ENCODE data around the gene RPS27L. TPM values are rescaled to one million over a fixed set of nuclear protein-coding genes. Genes with fewer than 3 reads are reported as not detected.
A peak's percentile ranks its signal among the peaks of the same experiment; 100 is the strongest.

Gene RPS27L
- total and polyA plus RNA-seq, 9 of the 15 experiments (the other 6 are each of a cell fraction or from before 2014, with no cell fraction given) = 72.2 to 382 (median 116) TPM

DNA sequence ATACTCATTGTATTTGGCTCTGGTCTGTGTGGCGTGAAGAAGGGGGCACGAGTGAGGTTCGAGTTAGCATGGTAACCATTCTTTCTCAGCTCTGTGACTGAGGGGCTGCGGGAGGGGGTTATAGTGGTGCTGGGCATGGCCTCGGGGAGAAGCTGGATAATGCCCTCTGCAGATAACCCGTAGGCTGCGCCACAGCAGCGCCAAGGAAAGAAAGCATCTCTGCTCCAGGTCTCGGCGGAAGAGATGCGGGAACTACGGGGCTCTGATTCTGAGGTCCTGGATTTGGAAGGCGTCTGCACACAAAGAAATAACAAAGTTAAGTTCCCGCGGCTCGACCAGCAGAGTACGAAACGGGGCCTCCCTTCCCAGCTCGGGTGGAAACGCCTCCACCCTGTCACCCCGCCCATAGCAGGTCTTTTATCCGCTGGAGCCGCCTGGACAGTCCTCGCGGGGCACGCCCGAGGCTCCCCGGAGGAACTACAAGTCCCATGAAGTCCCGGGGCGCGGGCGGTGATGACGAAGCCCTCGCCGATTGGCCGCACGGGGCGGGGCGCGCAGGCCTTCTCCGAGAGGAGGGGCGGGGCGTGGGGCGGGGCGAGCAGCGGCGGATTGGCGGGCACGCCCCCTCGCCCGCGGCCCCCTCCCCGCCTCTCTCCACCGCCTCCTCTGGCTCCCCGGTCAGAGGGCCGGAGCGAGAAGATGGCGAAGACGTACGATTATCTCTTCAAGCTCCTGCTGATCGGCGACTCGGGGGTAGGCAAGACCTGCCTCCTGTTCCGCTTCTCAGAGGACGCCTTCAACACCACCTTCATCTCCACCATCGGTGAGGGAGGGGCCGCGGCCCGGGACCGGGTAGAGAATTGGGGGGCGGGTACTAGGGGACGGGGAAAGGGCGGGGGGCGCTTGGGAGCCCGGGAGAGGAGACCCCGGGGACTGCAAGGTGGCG is 31.9 kb upstream of the RPS27L start, which contains the start of gene RAB8B (continued):
- TF ChIP-seq, protein P1, sequence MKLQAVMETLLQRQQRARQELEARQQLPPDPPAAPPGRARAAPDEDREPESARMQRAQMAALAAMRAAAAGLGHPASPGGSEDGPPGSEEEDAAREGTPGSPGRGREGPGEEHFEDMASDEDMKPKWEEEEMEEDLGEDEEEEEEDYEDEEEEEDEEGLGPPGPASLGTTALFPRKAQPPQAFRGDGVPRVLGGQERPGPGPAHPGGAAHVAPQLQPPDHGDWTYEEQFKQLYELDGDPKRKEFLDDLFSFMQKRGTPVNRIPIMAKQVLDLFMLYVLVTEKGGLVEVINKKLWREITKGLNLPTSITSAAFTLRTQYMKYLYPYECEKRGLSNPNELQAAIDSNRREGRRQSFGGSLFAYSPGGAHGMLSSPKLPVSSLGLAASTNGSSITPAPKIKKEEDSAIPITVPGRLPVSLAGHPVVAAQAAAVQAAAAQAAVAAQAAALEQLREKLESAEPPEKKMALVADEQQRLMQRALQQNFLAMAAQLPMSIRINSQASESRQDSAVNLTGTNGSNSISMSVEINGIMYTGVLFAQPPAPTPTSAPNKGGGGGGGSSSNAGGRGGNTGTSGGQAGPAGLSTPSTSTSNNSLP (IDR thresholded peaks at IDR 0.05; ENCODE audit: borderline replicate concordance, low read depth, low read length) = no peak
- TF ChIP-seq ETS2 (tag; IDR thresholded peaks at IDR 0.05; ENCODE audit: borderline replicate concordance, poor library complexity, severe bottlenecking) (no peak), SRSF3 (IDR thresholded peaks at IDR 0.05; ENCODE audit: insufficient read depth, low read length) (no peak), ETV1 (tag; conservative IDR thresholded peaks at IDR 0.05; ENCODE audit: low read depth) (no peak), TSC22D4 (tag; IDR thresholded peaks at IDR 0.05) (no peak)
- TF ChIP-seq, protein P2, sequence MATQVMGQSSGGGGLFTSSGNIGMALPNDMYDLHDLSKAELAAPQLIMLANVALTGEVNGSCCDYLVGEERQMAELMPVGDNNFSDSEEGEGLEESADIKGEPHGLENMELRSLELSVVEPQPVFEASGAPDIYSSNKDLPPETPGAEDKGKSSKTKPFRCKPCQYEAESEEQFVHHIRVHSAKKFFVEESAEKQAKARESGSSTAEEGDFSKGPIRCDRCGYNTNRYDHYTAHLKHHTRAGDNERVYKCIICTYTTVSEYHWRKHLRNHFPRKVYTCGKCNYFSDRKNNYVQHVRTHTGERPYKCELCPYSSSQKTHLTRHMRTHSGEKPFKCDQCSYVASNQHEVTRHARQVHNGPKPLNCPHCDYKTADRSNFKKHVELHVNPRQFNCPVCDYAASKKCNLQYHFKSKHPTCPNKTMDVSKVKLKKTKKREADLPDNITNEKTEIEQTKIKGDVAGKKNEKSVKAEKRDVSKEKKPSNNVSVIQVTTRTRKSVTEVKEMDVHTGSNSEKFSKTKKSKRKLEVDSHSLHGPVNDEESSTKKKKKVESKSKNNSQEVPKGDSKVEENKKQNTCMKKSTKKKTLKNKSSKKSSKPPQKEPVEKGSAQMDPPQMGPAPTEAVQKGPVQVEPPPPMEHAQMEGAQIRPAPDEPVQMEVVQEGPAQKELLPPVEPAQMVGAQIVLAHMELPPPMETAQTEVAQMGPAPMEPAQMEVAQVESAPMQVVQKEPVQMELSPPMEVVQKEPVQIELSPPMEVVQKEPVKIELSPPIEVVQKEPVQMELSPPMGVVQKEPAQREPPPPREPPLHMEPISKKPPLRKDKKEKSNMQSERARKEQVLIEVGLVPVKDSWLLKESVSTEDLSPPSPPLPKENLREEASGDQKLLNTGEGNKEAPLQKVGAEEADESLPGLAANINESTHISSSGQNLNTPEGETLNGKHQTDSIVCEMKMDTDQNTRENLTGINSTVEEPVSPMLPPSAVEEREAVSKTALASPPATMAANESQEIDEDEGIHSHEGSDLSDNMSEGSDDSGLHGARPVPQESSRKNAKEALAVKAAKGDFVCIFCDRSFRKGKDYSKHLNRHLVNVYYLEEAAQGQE (IDR thresholded peaks at IDR 0.05; ENCODE audit: borderline replicate concordance) = no peak
- TF ChIP-seq, protein P2 (CRISPR knock-in tag; IDR thresholded peaks at IDR 0.05; ENCODE audit: low read depth) = peak; percentile 36; the same call in 1 of the 2 replicates

All from K562 (cell line).